Esophagus muscularis mucosa (tissue), 4 donors: ENCODE measurements around the gene PLXNA3. TPM values are rescaled to one million over a fixed set of nuclear protein-coding genes. Genes with fewer than 3 reads are reported as not detected.
A peak's percentile ranks its signal among the peaks of the same experiment; 100 is the strongest.

ENCODE experiments used
- DNase-seq: peaks from one replicate; pipeline ENCODE4 v3.0.0-alpha.2; 2017; ENCODE audit errors: extremely low spot score
- H3K27ac ChIP-seq, 4 donors: fragments of 200-600 bp; sonication (generic); replicated peaks in 1 of 4; 1 replicate in 3 of 4; 2 replicates in 1 of 4; pipeline ENCODE4 v1.5.1; 2016 to 2019; ENCODE audit warnings: mild to moderate bottlenecking in 1 of 4
- H3K27me3 ChIP-seq, 4 donors: fragments of 200-600 bp; sonication (generic); one replicate each; pipeline versions ENCODE4 v1.5.1 to v1.6.0; 2016 to 2019
- H3K36me3 ChIP-seq, 4 donors: fragments of 200-600 bp; sonication (generic); one replicate each; pipeline ENCODE4 v1.5.1; 2016 to 2019
- H3K4me1 ChIP-seq, 4 donors: fragments of 200-600 bp; sonication (generic); one replicate each; pipeline ENCODE4 v1.5.1; 2016 to 2019
- H3K4me3 ChIP-seq, 4 donors: fragments of 200-600 bp; sonication (generic); 1 replicate in 2 of 4; 2 replicates in 2 of 4; pipeline ENCODE4 v1.5.1; 2016 to 2019; ENCODE audit warnings: mild to moderate bottlenecking in 4 of 4, moderate library complexity in 1 of 4
- H3K9me3 ChIP-seq, 4 donors: fragments of 200-600 bp; sonication (generic); 1 replicate in 3 of 4; 2 replicates in 1 of 4; pipeline ENCODE4 v1.5.1; 2016 to 2019
- EP300 ChIP-seq: sonication (generic); formaldehyde crosslinking; IDR thresholded peaks from one replicate; pipeline ENCODE4 v1.6.1; 2017; ENCODE audit warnings: antibody characterized with exemption
- POLR2A ChIP-seq: fragments of 450-650 bp; IDR thresholded peaks from one replicate; pipeline ENCODE4 v1.6.1; 2017; ENCODE audit warnings: antibody characterized with exemption, moderate library complexity, mild to moderate bottlenecking, low read depth
- POLR2AphosphoS5 ChIP-seq, 2 donors: sonication (generic); formaldehyde crosslinking; IDR thresholded peaks; one replicate each; pipeline ENCODE4 v1.6.1; 2017; ENCODE audit warnings: antibody characterized with exemption in 2 of 2
- WGBS: methylation state at CpG from one replicate; pipeline ENCODE4 v1.1.5; 2018; 5-methylcytosine and 5-hydroxymethylcytosine counted together
- intact Hi-C: fragments of 100-400 bp; cut with DNase I; formaldehyde crosslinking; loops from one replicate; pipeline ENCODE4 v1.15.1; 2023
- total RNA-seq, 4 donors: library from RNA; depleted of rRNA; stranded (reverse); fragments of >200 nt; gene quantifications; one replicate each; pipeline versions ENCODE4 v1.1.0 to v1.2.1, GENCODE V29; 2016
- TF ChIP-seq, protein P1 (sequence below), 3 experiments: fragments of 200-600 bp in 2 of 3; fragments of 450-650 bp in 1 of 3; sonication (generic) in 2 of 3; IDR thresholded peaks; one replicate each; pipeline ENCODE4 v1.5.1; 2017 to 2019; ENCODE audit warnings: antibody characterized with exemption in 3 of 3, mild to moderate bottlenecking in 2 of 3, moderate library complexity in 1 of 3

The PLXNA3 gene
- total RNA-seq, 4 donors from 2014 or later: 2.2 to 17.9 (median 4.3) TPM

DNA sequence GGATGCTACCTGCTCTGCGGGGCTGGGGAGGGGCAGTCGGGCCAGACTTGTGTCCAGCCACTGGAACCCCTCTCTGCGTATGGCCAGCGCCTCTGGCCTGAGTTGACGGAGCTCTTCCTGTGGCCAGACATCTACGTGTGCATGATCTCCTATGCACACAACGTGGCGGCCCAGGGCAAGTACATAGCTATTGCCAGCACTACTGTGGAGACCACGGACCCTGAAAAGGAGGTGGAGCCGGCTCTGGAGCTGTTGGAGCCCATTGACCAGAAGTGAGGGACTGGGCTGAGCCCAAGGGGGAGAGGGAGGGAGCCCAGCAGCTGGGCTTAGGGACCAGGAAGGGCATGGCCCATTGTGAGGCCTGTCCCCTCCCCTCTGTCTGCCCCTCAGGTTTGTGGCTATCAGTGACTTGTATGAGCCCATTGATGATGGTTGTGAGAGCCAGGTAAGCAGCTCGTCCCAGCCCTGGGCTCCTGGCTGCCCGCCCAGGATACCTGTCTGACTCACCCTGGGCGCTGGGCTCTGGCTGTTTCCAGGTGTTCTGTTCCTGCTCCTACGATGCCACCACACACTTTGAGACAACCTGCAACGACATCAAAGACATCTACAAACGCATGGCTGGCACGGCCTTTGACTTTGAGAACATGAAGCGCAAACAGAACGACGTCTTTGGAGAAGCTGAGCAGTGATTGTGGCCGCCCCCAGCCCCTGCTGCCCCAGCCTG is 15.9 kb upstream of the PLXNA3 start:
- no peak overlapping the region for H3K27ac ChIP-seq
- H3K4me3 ChIP-seq: no peak overlapping the region
- no peak for DNase-seq
- H3K36me3 ChIP-seq: peaks cover 4 to 55% (median 49%) of the 10 kb centered on the region in 4 donors
- intact Hi-C loops: no loop called here
- no peaks in the 10 kb centered on the region for H3K27me3 ChIP-seq
- peaks cover 16 to 48% (median 46%) of the 10 kb centered on the region in 4 donors for H3K4me1 ChIP-seq
- 83% methylated on average over 19 of the region's 21 CpGs for WGBS
- H3K9me3 ChIP-seq: no peaks in the 10 kb centered on the region
- no peak for TF ChIP-seq EP300
- TF ChIP-seq POLR2A: no peak
- no peak for TF ChIP-seq POLR2AphosphoS5 (IDR thresholded peaks at IDR 0.05)
- TF ChIP-seq, protein P1, sequence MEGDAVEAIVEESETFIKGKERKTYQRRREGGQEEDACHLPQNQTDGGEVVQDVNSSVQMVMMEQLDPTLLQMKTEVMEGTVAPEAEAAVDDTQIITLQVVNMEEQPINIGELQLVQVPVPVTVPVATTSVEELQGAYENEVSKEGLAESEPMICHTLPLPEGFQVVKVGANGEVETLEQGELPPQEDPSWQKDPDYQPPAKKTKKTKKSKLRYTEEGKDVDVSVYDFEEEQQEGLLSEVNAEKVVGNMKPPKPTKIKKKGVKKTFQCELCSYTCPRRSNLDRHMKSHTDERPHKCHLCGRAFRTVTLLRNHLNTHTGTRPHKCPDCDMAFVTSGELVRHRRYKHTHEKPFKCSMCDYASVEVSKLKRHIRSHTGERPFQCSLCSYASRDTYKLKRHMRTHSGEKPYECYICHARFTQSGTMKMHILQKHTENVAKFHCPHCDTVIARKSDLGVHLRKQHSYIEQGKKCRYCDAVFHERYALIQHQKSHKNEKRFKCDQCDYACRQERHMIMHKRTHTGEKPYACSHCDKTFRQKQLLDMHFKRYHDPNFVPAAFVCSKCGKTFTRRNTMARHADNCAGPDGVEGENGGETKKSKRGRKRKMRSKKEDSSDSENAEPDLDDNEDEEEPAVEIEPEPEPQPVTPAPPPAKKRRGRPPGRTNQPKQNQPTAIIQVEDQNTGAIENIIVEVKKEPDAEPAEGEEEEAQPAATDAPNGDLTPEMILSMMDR (IDR thresholded peaks at IDR 0.05): no peak

DNA sequence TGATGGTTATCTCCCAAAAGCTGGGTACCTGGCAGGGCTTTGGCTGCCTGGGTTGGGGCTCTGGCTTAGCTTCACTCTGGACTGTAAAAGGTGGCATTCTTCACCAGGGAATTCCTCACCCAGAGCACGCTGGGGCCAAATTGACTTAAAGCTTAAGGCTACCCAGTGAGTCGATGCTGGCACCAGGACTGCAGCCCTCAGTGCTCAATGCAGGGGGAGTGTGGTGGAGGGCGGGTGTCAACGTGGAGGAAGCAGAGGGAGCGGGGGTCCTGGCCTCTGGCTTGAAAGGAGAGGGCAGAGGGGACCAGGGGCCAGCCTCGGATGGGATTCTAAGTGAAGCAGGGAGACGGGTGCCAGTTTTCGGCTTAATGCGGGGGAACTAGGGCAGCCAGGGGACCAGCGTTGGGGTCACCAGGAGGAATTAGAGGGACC is 14.6 kb upstream of the PLXNA3 start:
- H3K4me1 ChIP-seq: peaks cover 14 to 42% (median 38%) of the 10 kb centered on the region in 4 donors
- TF ChIP-seq EP300: no peak
- no peak for TF ChIP-seq POLR2AphosphoS5 (IDR thresholded peaks at IDR 0.05)
- TF ChIP-seq, protein P1 (IDR thresholded peaks at IDR 0.05): no peak
- TF ChIP-seq POLR2A: no peak
- WGBS: 50% methylated on average over 9 of the region's 10 CpGs
- H3K27ac ChIP-seq: peak overlapping the region; percentile 86 to 89 (median 88)
- intact Hi-C loops: no loop called here
- H3K36me3 ChIP-seq: peaks cover 7 to 60% (median 54%) of the 10 kb centered on the region in 4 donors
- no peak for DNase-seq
- H3K4me3 ChIP-seq: peak overlapping the region; percentile 63 to 73 (median 66)
- H3K27me3 ChIP-seq: no peaks in the 10 kb centered on the region
- H3K9me3 ChIP-seq: no peaks in the 10 kb centered on the region

DNA sequence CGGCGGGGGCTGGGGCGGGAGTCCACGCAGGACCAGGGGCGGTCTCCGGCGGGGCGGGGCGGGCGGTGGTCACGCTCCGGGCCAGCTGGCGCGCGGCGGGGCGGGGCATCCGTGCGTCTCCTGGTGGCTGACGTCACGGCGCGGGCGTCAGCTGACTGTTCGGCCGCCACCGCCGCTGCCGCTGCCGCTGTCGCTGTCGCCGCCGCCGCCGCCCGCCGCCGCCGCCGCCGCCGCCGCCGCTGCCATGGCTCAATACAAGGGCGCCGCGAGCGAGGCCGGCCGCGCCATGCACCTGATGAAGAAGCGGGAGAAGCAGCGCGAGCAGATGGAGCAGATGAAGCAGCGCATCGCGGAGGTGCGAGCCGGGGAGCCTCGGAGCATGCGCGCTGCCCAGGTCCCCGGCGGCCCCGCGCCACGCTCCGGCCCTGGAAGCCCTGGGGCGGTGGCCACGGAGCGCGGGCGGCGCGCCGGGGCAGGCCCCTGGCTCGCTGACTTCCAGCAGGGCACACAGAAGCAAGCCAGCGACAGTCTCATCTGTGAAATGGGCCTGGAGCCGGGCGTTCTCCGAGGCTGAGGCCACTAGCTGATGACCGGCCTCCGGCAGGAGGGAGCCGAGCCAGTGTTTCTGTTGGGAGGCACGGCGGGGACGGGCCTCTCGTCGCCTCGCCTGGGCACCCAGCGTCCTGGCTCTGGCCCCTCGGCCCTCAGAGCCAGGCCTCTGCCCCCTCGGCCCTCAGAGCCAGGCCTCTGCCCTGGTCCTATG is 13.9 kb upstream of the PLXNA3 start, which contains the start of gene FAM50A:
Gene FAM50A, plus strand, starts transcription at position 150 of the 763 bp plus-strand sequence. Its CDS starts 95 bp downstream, at position 245.
- WGBS: 66% methylated on average over 10 of the region's 94 CpGs
- peak within 1 kb of the TSS; percentile 63 to 73 (median 66) for H3K4me3 ChIP-seq
- intact Hi-C loops: no loop called here
- TF ChIP-seq POLR2AphosphoS5 (IDR thresholded peaks at IDR 0.05): peak; percentile 6 to 35
- TF ChIP-seq POLR2A: no peak
- peaks cover 14 to 63% (median 60%) of the 10 kb centered on the region in 4 donors for H3K36me3 ChIP-seq
- peak within 1 kb of the TSS; percentile 86 to 89 (median 88) for H3K27ac ChIP-seq
- H3K9me3 ChIP-seq: no peaks in the 10 kb centered on the region
- DNase-seq: peak; percentile 93
- no peaks in the 10 kb centered on the region for H3K27me3 ChIP-seq
- peaks cover 12 to 35% (median 31%) of the 10 kb centered on the region in 4 donors for H3K4me1 ChIP-seq

DNA sequence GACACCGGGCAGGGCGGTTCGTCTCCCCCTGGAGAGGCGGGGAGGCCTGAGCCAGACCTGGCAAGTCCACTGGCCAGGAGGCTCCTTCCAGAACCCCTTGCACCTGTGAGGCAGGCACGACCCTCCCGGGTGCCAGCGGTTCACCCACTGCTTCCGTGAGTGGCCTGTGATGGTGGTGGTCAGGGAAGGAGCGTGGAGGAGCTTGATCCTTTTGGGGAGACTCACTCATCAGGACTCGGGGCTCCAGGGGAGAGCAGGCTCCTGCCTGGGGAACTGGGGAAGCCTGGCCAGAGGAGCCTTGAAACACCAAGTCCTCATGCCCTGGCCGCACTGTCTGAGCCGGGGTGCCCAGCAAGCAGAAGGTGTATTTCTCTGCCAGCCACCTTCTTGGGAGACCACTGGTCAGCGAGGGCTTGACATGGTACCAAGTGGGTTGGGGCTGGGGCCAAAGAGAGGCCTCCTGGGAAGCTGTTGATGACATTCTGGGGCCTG is 13.3 kb upstream of the PLXNA3 start:
- intact Hi-C loops: no loop called here

More for the DNA sequence above, 13.3 kb upstream of the PLXNA3 start:
- Histone ChIP-seq H3K27ac (peak overlapping the region; percentile 86 to 89 (median 88)), H3K9me3 (no peaks in the 10 kb centered on the region), H3K4me3 (peak overlapping the region; percentile 63 to 73 (median 66)), H3K36me3 (peaks cover 19 to 66% (median 64%) of the 10 kb centered on the region in 4 donors), H3K4me1 (peaks cover 12 to 29% (median 26%) of the 10 kb centered on the region in 4 donors), H3K27me3 (no peaks in the 10 kb centered on the region)
- DNase-seq: no peak
- 78% methylated on average over 8 of the region's 13 CpGs for WGBS
- TF ChIP-seq POLR2AphosphoS5 (IDR thresholded peaks at IDR 0.05): no peak
- no peak for TF ChIP-seq POLR2A
- TF ChIP-seq, protein P1 (IDR thresholded peaks at IDR 0.05): no peak
- no peak for TF ChIP-seq EP300
